CD14-positive monocyte (primary cell): ENCODE data around the gene TSEN15. TPM values are rescaled to one million over a fixed set of nuclear protein-coding genes. Genes with fewer than 3 reads are reported as not detected.

Experiments
- DNase-seq, 3 donors: peaks; one replicate each; pipeline ENCODE4 v3.0.0-alpha.2; 2011 to 2022
- H2AFZ ChIP-seq: 2 replicates; pipeline ENCODE4 v1.6.0; 2012; ENCODE audit warnings: mild to moderate bottlenecking, low read depth, low read length, inconsistent platforms; ENCODE audit not compliant: insufficient read depth, poor library complexity, severe bottlenecking
- H3K27ac ChIP-seq, 2 donors: 1 replicate in 1 of 2; 2 replicates in 1 of 2; pipeline ENCODE4 v1.5.1; 2012 to 2013; ENCODE audit warnings: low read length in 2 of 2, control low read depth in 1 of 2, inconsistent platforms in 1 of 2, low read depth in 1 of 2, mild to moderate bottlenecking in 1 of 2
- H3K27me3 ChIP-seq, 2 donors: one replicate each; pipeline versions ENCODE4 v1.6.0 to v1.6.1; 2011 to 2013; ENCODE audit warnings: low read length in 2 of 2; ENCODE audit not compliant: control insufficient read depth in 2 of 2, insufficient read depth in 2 of 2
- H3K36me3 ChIP-seq, 2 donors: replicated peaks in 1 of 2; 1 replicate in 1 of 2; 2 replicates in 1 of 2; pipeline versions ENCODE4 v1.5.1 to v1.6.1; 2012 to 2013; ENCODE audit warnings: low read length in 2 of 2, control low read depth in 1 of 2, inconsistent platforms in 1 of 2, mild to moderate bottlenecking in 1 of 2; ENCODE audit not compliant: insufficient read depth in 2 of 2, control insufficient read depth in 1 of 2
- H3K4me1 ChIP-seq, 2 donors: 1 replicate in 1 of 2; 2 replicates in 1 of 2; pipeline versions ENCODE4 v1.5.1 to v1.6.1; 2012 to 2013; ENCODE audit warnings: low read length in 2 of 2, control low read depth in 1 of 2, inconsistent platforms in 1 of 2, mild to moderate bottlenecking in 1 of 2, moderate library complexity in 1 of 2; ENCODE audit not compliant: insufficient read depth in 2 of 2, control insufficient read depth in 1 of 2
- H3K4me2 ChIP-seq: replicated peaks from 2 replicates; pipeline ENCODE3; 2012; ENCODE audit warnings: low read length, moderate library complexity, mild to moderate bottlenecking; ENCODE audit not compliant: poor library complexity, severe bottlenecking; ENCODE audit errors: extremely low read depth
- H3K4me3 ChIP-seq, 3 experiments: fragments of 200-600 bp in 1 of 3; sonication (generic) in 1 of 3; replicated peaks in 1 of 3; 1 replicate in 2 of 3; 2 replicates in 1 of 3; pipeline ENCODE4 v1.5.1; 2011 to 2013; ENCODE audit warnings: low read length in 3 of 3, mild to moderate bottlenecking in 3 of 3, control low read depth in 2 of 3, low read depth in 2 of 3, inconsistent platforms in 1 of 3, moderate library complexity in 1 of 3
- H3K79me2 ChIP-seq: 2 replicates; pipeline ENCODE4 v1.6.0; 2012; ENCODE audit warnings: mild to moderate bottlenecking, control low read depth, inconsistent platforms, low read length, moderate library complexity; ENCODE audit not compliant: insufficient read depth
- H3K9ac ChIP-seq: 2 replicates; pipeline ENCODE4 v1.6.0; 2017; ENCODE audit warnings: low read length, mild to moderate bottlenecking; ENCODE audit not compliant: insufficient read depth, poor library complexity, severe bottlenecking
- H3K9me3 ChIP-seq, 2 donors: replicated peaks in 1 of 2; 1 replicate in 1 of 2; 2 replicates in 1 of 2; pipeline versions ENCODE4 v1.5.1 to v1.6.1; 2012 to 2013; ENCODE audit warnings: low read length in 2 of 2, control low read depth in 1 of 2; ENCODE audit not compliant: control insufficient read depth in 1 of 2, insufficient read depth in 1 of 2
- H4K20me1 ChIP-seq: 2 replicates; pipeline ENCODE4 v1.6.0; 2012; ENCODE audit warnings: mild to moderate bottlenecking, low read length, control low read depth, moderate library complexity; ENCODE audit not compliant: insufficient read depth
- H3K27ac Mint-ChIP-seq, 7 donors: one replicate each; pipeline ENCODE4 v1.8.0; 2020; ENCODE audit warnings: mild to moderate bottlenecking in 7 of 7, mixed read lengths in 7 of 7, moderate library complexity in 6 of 7, inconsistent platforms in 2 of 7
- H3K27me3 Mint-ChIP-seq, 3 donors: one replicate each; pipeline ENCODE4 v1.8.0; 2021 to 2022; ENCODE audit warnings: low read depth in 3 of 3, mild to moderate bottlenecking in 3 of 3, mixed read lengths in 3 of 3, moderate library complexity in 3 of 3, inconsistent platforms in 1 of 3
- H3K36me3 Mint-ChIP-seq, 2 donors: one replicate each; pipeline ENCODE4 v1.8.0; 2020; ENCODE audit warnings: mixed read lengths in 2 of 2, inconsistent platforms in 1 of 2, mild to moderate bottlenecking in 1 of 2
- H3K4me1 Mint-ChIP-seq: one replicate; pipeline ENCODE4 v1.8.0; 2020; ENCODE audit warnings: mild to moderate bottlenecking, mixed read lengths
- H3K4me3 Mint-ChIP-seq, 2 donors: one replicate each; pipeline ENCODE4 v1.8.0; 2020; ENCODE audit warnings: mild to moderate bottlenecking in 2 of 2, mixed read lengths in 2 of 2, moderate library complexity in 1 of 2
- H3K9me3 Mint-ChIP-seq, 7 donors: one replicate each; pipeline ENCODE4 v1.8.0; 2020 to 2022; ENCODE audit warnings: mixed read lengths in 7 of 7, mild to moderate bottlenecking in 6 of 7, moderate library complexity in 6 of 7, inconsistent platforms in 2 of 7
- WGBS: methylation state at CpG from one replicate; pipeline ENCODE4 v1.1.5; 2013; ENCODE audit warnings: missing lambda C conversion rate; ENCODE audit not compliant: insufficient coverage; 5-methylcytosine and 5-hydroxymethylcytosine counted together
- intact Hi-C, 2 donors: fragments of 100-400 bp; cut with micrococcal nuclease; formaldehyde crosslinking; loops; one replicate each; pipeline versions ENCODE4 v1.15.0 to v1.15.1; 2023
- polyA plus RNA-seq, 3 donors: library from polyadenylated mRNA; depleted of rRNA in 1 of 3; unstranded in 2 of 3; stranded (reverse) in 1 of 3; fragments of 300-500 nt in 2 of 3; fragments of >200 nt in 1 of 3; fragmentation: Illumina TruSeq in 2 of 3; gene quantifications; 1 replicate in 2 of 3; 2 replicates in 1 of 3; pipeline ENCODE4 v1.2.3, GENCODE V29; 2012 to 2021
- TF ChIP-seq, protein P1 (sequence below): fragments of 200-600 bp; IDR thresholded peaks from one replicate; pipeline ENCODE4 v1.8.0; 2022; ENCODE audit warnings: antibody characterized with exemption, mild to moderate bottlenecking

The TSEN15 gene
- polyA plus RNA-seq, 3 donors: 11.8 to 29.4 (median 23.4) TPM

DNA sequence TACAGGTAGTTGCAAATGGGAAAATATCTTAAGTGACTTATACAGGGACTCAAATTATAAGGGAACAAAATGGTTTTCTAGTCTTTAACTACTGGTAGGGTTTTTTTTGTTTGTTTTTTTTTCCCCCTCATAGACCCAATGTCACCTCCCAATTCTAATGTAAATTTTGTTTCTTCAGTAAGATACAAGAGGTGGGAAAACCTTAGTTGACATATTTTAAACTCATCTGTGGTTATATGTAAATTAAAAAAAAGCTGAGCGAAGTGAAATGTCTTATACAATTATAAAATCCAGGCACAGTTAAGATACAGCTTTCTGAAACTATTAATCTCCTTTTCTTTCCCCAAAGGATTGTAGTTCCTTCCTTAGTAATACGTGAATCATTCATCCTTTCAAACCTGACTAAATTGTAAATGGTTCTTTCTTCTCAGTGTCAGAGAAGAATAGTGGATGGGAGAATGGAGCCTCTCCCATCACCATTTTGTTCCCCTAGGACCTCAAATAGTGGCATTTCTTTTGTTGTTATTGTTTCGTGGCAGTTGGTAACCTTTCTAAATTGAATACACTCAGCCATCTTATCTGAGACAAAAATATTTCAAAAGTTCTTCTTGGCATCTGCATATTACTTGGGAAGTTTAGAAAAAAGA lies 11.2 kb downstream of the TSEN15 start:
- peaks cover 47 to 49% of the 10 kb centered on the region in 2 donors for H3K36me3 Mint-ChIP-seq
- H3K4me1 Mint-ChIP-seq: peaks cover 3% of the 10 kb centered on the region
- H3K36me3 ChIP-seq: peaks cover 11 to 57% of the 10 kb centered on the region in 2 donors
- H3K27ac ChIP-seq: no peak overlapping the region
- no peaks in the 10 kb centered on the region for H3K79me2 ChIP-seq
- no peak overlapping the region for H3K27ac Mint-ChIP-seq
- no peaks in the 10 kb centered on the region for H4K20me1 ChIP-seq
- H3K9ac ChIP-seq: no peak overlapping the region
- no peaks in the 10 kb centered on the region for H3K4me1 ChIP-seq
- H3K27me3 ChIP-seq: no peaks in the 10 kb centered on the region
- no peak for DNase-seq
- no peak overlapping the region for H2AFZ ChIP-seq
- H3K27me3 Mint-ChIP-seq: no peaks in the 10 kb centered on the region
- no peak overlapping the region for H3K4me3 ChIP-seq
- TF ChIP-seq, protein P1, sequence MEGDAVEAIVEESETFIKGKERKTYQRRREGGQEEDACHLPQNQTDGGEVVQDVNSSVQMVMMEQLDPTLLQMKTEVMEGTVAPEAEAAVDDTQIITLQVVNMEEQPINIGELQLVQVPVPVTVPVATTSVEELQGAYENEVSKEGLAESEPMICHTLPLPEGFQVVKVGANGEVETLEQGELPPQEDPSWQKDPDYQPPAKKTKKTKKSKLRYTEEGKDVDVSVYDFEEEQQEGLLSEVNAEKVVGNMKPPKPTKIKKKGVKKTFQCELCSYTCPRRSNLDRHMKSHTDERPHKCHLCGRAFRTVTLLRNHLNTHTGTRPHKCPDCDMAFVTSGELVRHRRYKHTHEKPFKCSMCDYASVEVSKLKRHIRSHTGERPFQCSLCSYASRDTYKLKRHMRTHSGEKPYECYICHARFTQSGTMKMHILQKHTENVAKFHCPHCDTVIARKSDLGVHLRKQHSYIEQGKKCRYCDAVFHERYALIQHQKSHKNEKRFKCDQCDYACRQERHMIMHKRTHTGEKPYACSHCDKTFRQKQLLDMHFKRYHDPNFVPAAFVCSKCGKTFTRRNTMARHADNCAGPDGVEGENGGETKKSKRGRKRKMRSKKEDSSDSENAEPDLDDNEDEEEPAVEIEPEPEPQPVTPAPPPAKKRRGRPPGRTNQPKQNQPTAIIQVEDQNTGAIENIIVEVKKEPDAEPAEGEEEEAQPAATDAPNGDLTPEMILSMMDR: no peak
- H3K9me3 ChIP-seq: no peaks in the 10 kb centered on the region
- no CpG with 5 or more reads among the region's 3 CpGs for WGBS
- no peak overlapping the region for H3K4me2 ChIP-seq
- no peak overlapping the region for H3K4me3 Mint-ChIP-seq
- intact Hi-C loops: no loop called here
- H3K9me3 Mint-ChIP-seq: peaks cover 0 to 2% (median 0%) of the 10 kb centered on the region in 7 donors

DNA sequence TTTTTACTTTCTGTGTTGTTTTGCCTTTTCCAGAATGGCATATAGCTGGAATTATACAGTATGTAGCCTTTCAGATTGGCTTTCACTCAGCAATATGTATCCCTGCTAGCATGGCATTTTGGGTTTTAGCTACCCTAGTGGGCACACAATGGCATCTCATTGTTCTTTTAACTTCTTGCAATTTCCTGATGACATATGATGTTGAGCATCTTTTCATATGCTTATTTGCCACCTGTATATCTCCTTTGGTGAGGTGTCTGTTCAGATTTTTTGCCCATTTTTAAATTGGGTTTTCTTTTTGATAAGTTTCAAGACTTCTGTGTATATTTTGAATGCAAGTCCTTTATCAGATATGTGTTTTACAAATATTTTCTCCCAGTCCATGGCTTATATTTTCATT lies 14.0 kb downstream of the TSEN15 start:
- Mint-ChIP-seq H3K4me1 (no peaks in the 10 kb centered on the region), H3K27me3 (no peaks in the 10 kb centered on the region), H3K9me3 (no peaks in the 10 kb centered on the region), H3K36me3 (peaks cover 40 to 44% of the 10 kb centered on the region in 2 donors), H3K4me3 (no peak overlapping the region), H3K27ac (no peak overlapping the region)
- TF ChIP-seq, protein P1: no peak
- DNase-seq: no peak
- Histone ChIP-seq H4K20me1 (no peaks in the 10 kb centered on the region), H3K27me3 (no peaks in the 10 kb centered on the region), H3K4me3 (no peak overlapping the region), H3K9ac (no peak overlapping the region), H3K79me2 (no peaks in the 10 kb centered on the region), H3K36me3 (peaks cover 8 to 47% of the 10 kb centered on the region in 2 donors), H3K4me2 (no peak overlapping the region), H3K4me1 (no peaks in the 10 kb centered on the region), H2AFZ (no peak overlapping the region), H3K9me3 (no peaks in the 10 kb centered on the region), H3K27ac (no peak overlapping the region)
- intact Hi-C loops: no loop called here
